Activated naive CD8-positive, alpha-beta T cell treated with anti-CD3 and anti-CD28 coated beads, Interleukin-2, amount 10 ng/mL, durations not matched to agents 7 days and 5 days (primary cell): ENCODE results near the gene MAST4. TPM values are rescaled to one million over a fixed set of nuclear protein-coding genes. Genes with fewer than 3 reads are reported as not detected.

Experiments
- ATAC-seq: fragments of 150-1000 bp; cut with Tn5 transposase; one replicate; pipeline ENCODE4 v1.10.0; 2021; ENCODE audit warnings: low read depth, moderate library complexity
- POLR2A ChIA-PET: fragments of 350-600 bp; sonication (Branson Sonifier 250); formaldehyde crosslinking; loops from one replicate; lab custom pipeline; 2021; ENCODE audit warnings: antibody characterized with exemption; lab: Charles Lee
- DNase-seq: peaks from one replicate; pipeline ENCODE4 v3.0.0; 2021
- H3K27ac Mint-ChIP-seq: one replicate; pipeline ENCODE4 v1.8.0; 2022; ENCODE audit warnings: mild to moderate bottlenecking, mixed read lengths
- H3K27me3 Mint-ChIP-seq: one replicate; pipeline ENCODE4 v1.8.0; 2022; ENCODE audit warnings: mild to moderate bottlenecking, moderate library complexity, mixed read lengths
- H3K36me3 Mint-ChIP-seq: one replicate; pipeline ENCODE4 v1.8.0; 2021; ENCODE audit warnings: mild to moderate bottlenecking, mixed read lengths
- H3K4me1 Mint-ChIP-seq: one replicate; pipeline ENCODE4 v1.8.0; 2021; ENCODE audit warnings: mixed read lengths
- H3K4me3 Mint-ChIP-seq: one replicate; pipeline ENCODE4 v1.8.0; 2022; ENCODE audit warnings: mild to moderate bottlenecking, moderate library complexity, mixed read lengths
- H3K9me3 Mint-ChIP-seq: one replicate; pipeline ENCODE4 v1.8.0; 2021; ENCODE audit warnings: mixed read lengths
- total RNA-seq, 2 experiments: library from RNA; stranded (reverse); gene quantifications; one replicate each; pipeline ENCODE4 v1.2.3, GENCODE V29; 2021

The MAST4 gene
- total RNA-seq, 2 experiments from 2014 or later: 13.4 to 14.3 TPM

DNA sequence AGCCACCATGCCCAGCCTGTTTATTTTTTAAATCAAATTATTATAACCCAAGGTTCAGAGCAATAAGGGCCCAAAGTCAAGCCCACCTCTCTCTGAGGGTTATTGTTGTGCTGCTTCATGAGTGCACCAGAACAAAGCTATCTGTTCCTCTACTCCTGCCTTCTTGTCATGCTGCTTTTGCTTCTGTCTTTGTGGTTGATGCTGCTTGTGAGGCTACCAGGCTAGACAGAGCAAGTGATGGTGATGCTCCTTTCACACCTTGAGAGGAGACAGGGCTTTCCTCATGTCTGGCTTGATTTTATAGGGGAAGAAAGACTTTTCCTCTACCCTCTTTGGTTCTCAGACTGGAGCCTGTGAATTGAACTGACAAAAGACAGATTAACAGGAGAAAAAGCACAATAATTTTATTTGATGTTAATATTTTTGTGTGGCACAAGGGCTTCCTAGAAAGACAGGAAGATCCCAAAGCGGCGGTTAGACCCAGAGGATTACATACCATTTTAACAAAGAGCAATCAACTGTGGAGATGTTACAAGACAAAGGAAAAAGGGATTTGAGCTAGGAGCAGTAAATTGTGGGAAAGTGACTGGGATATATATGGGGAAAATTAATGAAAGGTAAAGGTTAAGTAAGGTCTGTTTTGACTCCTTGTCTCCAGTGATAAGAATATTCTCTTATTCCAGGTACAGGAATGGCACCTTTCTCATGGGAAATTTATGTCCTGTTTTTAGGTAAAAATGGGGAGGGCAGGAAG is 604.8 kb downstream of the MAST4 start:
- Mint-ChIP-seq H3K4me3 (no peak overlapping the region), H3K9me3 (peaks cover 10% of the 10 kb centered on the region), H3K27me3 (no peaks in the 10 kb centered on the region), H3K27ac (peak overlapping the region; percentile 32), H3K4me1 (peaks cover 58% of the 10 kb centered on the region), H3K36me3 (peaks cover 33% of the 10 kb centered on the region)
- ATAC-seq: peak; percentile 48
- POLR2A ChIA-PET: interaction anchor here (1.0 to 13.8 kb wide), 2 partner anchors 18 to 35 kb away, joined by 3 to 341 read pairs; no protein-coding TSS in a partner anchor
- DNase-seq: no peak

DNA sequence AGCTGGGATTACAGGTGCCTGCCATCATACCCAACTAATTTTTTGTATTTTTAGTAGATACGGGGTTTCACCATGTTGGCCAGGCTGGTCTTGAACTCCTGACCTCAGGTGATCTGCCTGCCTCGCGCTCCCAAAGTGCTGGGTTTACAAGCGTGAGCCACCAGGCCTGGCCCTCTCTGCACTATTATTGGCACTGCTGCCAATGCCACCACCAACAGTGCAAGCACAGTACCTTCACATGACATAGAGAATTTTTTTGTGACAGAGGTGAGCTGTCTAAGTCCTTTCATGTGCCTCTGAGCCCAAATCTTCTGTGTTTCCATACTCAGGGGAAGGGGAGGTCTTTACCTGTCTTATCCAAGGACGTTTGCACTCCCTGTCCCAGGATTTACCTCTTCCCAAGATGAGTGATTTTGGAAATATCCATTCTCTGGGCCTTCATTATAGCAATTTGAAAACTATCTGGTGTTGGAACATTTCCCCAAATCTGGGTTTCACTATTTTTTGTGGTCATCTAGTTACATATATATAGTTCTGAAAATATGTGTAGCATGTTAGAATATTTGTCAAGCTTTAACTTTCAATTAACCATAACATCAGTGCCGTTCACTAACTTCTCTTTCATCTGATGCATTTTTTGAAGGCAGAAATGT is 605.8 kb downstream of the MAST4 start:
- H3K36me3 Mint-ChIP-seq: peaks cover 33% of the 10 kb centered on the region
- H3K27me3 Mint-ChIP-seq: no peaks in the 10 kb centered on the region

DNA sequence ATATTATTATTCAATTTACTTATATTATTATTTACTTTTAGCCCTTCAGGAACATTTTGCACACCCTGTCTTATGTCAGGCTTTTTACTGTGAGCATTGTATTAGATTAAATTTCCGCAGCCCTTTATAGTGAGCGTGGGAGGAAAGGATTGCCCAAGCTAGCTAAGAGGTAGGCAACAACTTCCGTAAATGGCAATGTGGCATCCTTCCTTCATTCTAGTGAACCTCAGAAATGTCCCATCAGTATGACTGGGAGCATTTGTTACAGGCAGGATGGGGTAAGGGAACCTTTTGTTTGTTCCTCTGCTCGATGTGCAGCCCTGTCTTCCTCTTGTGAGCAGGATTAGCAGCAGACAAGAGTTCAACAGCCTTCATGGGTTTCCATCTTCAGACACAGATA is 606.6 kb downstream of the MAST4 start:
- Mint-ChIP-seq H3K27ac (peak overlapping the region; percentile 82), H3K9me3 (peaks cover 9% of the 10 kb centered on the region), H3K4me1 (peaks cover 74% of the 10 kb centered on the region), H3K36me3 (peaks cover 33% of the 10 kb centered on the region), H3K27me3 (no peaks in the 10 kb centered on the region), H3K4me3 (peak overlapping the region; percentile 7)
- ATAC-seq: no peak
- DNase-seq: no peak
- POLR2A ChIA-PET: interaction anchor here (1.9 to 13.8 kb wide), 2 partner anchors 21 to 37 kb away, joined by 8 to 341 read pairs; no protein-coding TSS in a partner anchor

More for the DNA sequence above, 605.8 kb downstream of the MAST4 start:
- DNase-seq (no peak), ATAC-seq (no peak)
- peaks cover 10% of the 10 kb centered on the region for H3K9me3 Mint-ChIP-seq
- H3K4me1 Mint-ChIP-seq: peaks cover 69% of the 10 kb centered on the region
- peak overlapping the region; percentile 14 for H3K4me3 Mint-ChIP-seq
- peak overlapping the region; percentile 71 for H3K27ac Mint-ChIP-seq
- POLR2A ChIA-PET: interaction anchor here (1.9 to 13.8 kb wide), 2 partner anchors 20 to 36 kb away, joined by 8 to 341 read pairs; no protein-coding TSS in a partner anchor

DNA sequence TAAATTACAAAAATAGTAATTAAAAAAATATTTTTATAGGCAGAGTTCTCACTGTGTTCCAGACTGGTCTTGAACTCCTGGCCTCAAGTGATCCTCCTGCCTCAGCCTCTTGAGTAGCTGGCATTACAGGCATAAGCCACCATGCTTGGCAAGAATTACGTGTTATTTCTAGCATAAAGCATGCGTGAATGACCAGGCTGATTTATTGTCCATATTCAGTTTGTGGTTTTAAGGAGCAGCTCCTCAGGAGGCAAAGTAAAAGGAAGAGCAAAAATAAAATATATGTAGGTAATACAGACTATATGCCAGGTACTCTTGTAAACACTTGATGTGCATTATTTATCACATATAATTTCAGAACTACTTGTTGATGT is 607.5 kb downstream of the MAST4 start:
- DNase-seq (no peak), ATAC-seq (no peak)
- Mint-ChIP-seq H3K36me3 (peaks cover 25% of the 10 kb centered on the region), H3K9me3 (peaks cover 6% of the 10 kb centered on the region), H3K4me1 (peaks cover 75% of the 10 kb centered on the region), H3K4me3 (no peak overlapping the region), H3K27me3 (no peaks in the 10 kb centered on the region), H3K27ac (no peak overlapping the region)
- POLR2A ChIA-PET: interaction anchor here (0.6 to 13.8 kb wide), 4 partner anchors 17 to 377 kb away, joined by 3 to 341 read pairs (median 6); no protein-coding TSS in a partner anchor

DNA sequence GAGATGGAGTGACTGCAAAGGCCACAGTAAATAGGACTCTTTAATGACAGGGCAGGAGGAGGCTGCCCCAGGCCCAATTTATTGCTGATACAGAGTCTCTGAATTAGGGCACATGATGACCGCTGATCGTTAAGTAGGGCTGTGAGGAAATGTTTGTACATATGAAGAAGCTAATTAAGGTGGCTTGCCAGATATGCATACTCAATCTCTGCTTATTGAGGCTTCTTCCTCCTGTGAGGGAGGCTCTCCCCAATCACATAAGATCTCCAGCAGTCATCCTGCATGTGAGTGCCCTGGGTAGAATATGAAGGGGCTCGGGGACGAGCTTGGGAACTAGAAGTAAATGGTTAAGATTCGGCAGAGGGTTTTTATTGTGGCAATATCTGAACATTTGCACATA is 608.6 kb downstream of the MAST4 start:
- H3K4me3 Mint-ChIP-seq: peak overlapping the region; percentile 7
- ATAC-seq: no peak
- H3K36me3 Mint-ChIP-seq: peaks cover 17% of the 10 kb centered on the region
- H3K9me3 Mint-ChIP-seq: peaks cover 3% of the 10 kb centered on the region
- H3K27ac Mint-ChIP-seq: peak overlapping the region; percentile 87
- no peak for DNase-seq
- H3K27me3 Mint-ChIP-seq: no peaks in the 10 kb centered on the region
- H3K4me1 Mint-ChIP-seq: peaks cover 75% of the 10 kb centered on the region
- POLR2A ChIA-PET: interaction anchor here (1.0 to 13.8 kb wide), 5 partner anchors 11 to 376 kb away, joined by 3 to 341 read pairs (median 30); no protein-coding TSS in a partner anchor

DNA sequence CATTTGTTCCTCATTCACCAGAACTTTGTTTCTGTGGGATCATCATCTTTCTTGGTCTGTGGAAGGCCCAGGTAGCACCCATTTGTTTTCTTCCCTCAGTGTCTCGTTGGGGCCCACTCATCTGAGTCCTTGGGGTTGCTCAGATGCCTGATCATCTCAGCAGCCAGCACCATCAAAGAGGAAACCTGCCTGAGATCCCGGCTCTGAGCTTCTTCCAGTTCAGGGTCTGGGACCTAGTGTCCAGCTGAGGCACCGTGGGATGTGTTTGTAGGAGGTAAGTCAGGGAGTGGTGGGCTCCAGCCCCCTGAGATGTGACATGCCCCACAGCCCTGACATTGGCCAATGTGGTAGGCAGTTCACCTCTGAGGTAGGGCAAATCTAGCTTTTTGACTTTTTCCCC is 609.8 kb downstream of the MAST4 start:
- no peak for ATAC-seq
- peaks cover 70% of the 10 kb centered on the region for H3K4me1 Mint-ChIP-seq
- no peak for DNase-seq
- POLR2A ChIA-PET: interaction anchor here (1.0 to 13.8 kb wide), 6 partner anchors 10 to 1505 kb away, joined by 3 to 341 read pairs (median 21); partner anchors contain the start of gene PIK3R1
- H3K9me3 Mint-ChIP-seq: peaks cover 3% of the 10 kb centered on the region
- peaks cover 16% of the 10 kb centered on the region for H3K36me3 Mint-ChIP-seq
- peak overlapping the region; percentile 55 for H3K4me3 Mint-ChIP-seq
- peak overlapping the region; percentile 88 for H3K27ac Mint-ChIP-seq
- H3K27me3 Mint-ChIP-seq: no peaks in the 10 kb centered on the region

DNA sequence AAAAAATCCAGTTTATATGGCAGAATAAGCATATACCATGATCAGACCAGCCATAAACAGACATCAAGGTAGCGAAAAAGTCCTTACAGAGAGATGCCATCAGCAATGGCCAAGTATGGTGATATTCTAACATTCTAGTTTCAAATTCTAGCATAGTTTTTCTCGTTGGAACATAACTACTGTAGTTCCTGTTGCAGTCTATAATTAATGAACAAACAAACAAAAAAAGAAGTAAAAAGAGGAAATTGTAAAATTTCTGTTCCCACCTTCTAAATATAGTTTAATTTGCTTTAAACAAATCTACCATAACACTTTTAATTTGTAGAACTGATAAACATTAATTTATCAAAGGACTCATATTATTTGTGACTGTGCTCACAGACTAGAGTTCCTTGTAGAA is 610.3 kb downstream of the MAST4 start:
- Mint-ChIP-seq H3K9me3 (no peaks in the 10 kb centered on the region), H3K27me3 (no peaks in the 10 kb centered on the region), H3K27ac (peak overlapping the region; percentile 88), H3K4me3 (peak overlapping the region; percentile 55), H3K36me3 (peaks cover 12% of the 10 kb centered on the region), H3K4me1 (peaks cover 66% of the 10 kb centered on the region)
- POLR2A ChIA-PET: interaction anchor here (1.0 to 13.8 kb wide), 8 partner anchors 10 to 1505 kb away, joined by 3 to 341 read pairs (median 16); partner anchors contain the start of gene PIK3R1
- ATAC-seq (no peak), DNase-seq (no peak)

DNA sequence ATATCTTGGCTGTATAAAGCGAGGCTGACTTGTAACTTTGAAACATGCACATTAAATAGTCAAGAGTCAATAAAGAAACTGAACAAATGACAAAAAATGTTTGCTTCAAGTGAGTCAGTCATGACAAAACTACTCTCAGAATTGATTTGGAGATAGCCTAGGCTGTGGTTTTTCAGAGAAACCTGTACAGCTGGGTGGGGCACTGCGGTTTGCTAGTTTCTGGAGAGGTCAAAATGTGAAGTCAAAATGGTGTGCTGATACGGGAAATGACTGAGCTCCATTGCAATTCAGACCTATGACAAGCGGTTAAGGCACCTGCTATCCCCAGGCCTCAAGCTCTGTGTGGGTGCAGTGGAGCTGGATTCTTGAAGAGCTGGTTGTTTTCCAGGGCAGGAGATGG is 610.7 kb downstream of the MAST4 start:
- Mint-ChIP-seq H3K27me3 (no peaks in the 10 kb centered on the region), H3K27ac (peak overlapping the region; percentile 88), H3K4me3 (peak overlapping the region; percentile 55), H3K9me3 (no peaks in the 10 kb centered on the region), H3K36me3 (peaks cover 9% of the 10 kb centered on the region), H3K4me1 (peaks cover 66% of the 10 kb centered on the region)
- POLR2A ChIA-PET: interaction anchor here (0.8 to 13.8 kb wide), 9 partner anchors 9 to 1504 kb away, joined by 3 to 341 read pairs (median 12); partner anchors contain the start of gene PIK3R1
- peak; percentile 85 for ATAC-seq
- peak; percentile 84 for DNase-seq

DNA sequence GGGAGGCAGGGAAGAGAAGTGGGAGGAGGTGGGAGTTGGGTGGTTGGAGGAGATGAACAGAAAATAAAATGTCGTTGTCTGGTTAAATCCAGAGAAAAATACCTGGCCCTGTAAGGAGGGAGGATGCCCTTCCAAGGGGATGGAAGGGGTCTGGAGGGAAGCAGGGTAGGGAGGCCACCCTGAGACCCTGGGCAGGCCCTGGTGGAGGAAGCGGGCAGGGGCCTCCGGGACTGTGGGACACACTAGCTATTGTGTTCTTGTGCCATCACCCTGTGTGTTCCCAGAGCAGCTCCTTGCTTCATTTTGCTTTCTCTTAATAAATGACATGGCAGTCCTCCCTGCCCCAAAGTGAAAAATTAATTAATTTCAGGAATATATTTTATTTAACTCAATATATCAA is 612.2 kb downstream of the MAST4 start:
- DNase-seq (no peak), ATAC-seq (no peak)
- Mint-ChIP-seq H3K4me3 (peak overlapping the region; percentile 35), H3K27me3 (no peaks in the 10 kb centered on the region), H3K9me3 (no peaks in the 10 kb centered on the region), H3K27ac (peak overlapping the region; percentile 88), H3K36me3 (peaks cover 9% of the 10 kb centered on the region), H3K4me1 (peaks cover 58% of the 10 kb centered on the region)
- POLR2A ChIA-PET: interaction anchor here (3.1 to 13.8 kb wide), 4 partner anchors 8 to 51 kb away, joined by 19 to 341 read pairs (median 40); no protein-coding TSS in a partner anchor

DNA sequence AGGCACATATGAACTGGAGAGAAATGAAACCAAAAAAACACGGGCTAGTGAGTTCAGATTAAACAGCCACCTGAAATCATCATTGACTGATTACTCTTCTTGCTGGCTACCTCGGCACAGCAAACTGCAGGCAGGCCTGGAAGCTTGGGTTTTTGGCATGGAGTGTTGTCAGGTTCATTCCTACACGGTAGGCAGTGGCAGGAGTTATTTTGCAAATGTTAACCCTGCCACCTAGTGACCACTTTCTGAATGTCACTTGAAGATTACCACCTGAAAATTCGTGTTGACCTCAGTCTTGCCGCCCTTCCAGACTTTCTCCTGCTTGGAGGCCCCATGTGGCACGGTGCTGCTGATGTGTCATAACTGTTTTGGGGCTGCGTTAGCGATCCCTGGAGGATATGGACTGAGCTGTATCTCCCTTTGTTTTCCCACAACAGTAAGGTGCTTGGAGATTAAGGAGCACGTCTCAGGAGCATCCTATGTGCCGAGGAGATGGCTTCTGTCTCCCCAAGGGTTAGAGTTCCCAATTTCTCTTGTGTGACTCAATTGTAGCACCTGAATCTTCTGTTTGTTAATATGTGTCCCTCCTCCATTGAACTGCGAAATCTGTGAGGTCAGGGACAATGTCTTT is 613.1 kb downstream of the MAST4 start:
- ATAC-seq: peak; percentile 35
- Mint-ChIP-seq H3K4me1 (peaks cover 57% of the 10 kb centered on the region), H3K36me3 (peaks cover 10% of the 10 kb centered on the region), H3K4me3 (peak overlapping the region; percentile 16), H3K27ac (peak overlapping the region; percentile 32), H3K27me3 (no peaks in the 10 kb centered on the region), H3K9me3 (no peaks in the 10 kb centered on the region)
- peak; percentile 64 for DNase-seq
- POLR2A ChIA-PET: interaction anchor here (3.1 to 13.8 kb wide), 3 partner anchors 29 to 52 kb away, joined by 19 to 341 read pairs (median 50); no protein-coding TSS in a partner anchor

DNA sequence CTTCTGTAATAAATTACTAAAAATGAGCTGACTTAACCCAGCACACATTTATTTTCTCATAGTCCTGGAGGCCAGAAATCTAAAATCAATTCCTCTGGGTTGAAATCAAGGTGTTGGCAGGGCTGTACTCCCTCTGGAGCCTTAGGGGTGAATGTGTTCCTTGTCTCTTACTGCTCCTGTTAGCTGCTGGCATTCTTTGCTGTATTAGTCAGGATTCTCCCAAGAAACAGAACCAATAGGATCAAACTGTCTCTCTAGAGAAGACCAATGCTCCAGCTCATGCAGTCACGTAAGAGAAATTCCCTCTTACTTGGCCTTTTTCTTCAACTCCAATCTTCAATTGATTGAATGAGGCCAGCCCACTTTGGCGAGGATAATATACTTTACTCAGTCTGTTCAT is 615.7 kb downstream of the MAST4 start:
- H3K36me3 Mint-ChIP-seq: peaks cover 17% of the 10 kb centered on the region
- H3K4me1 Mint-ChIP-seq: peaks cover 54% of the 10 kb centered on the region
- peak overlapping the region; percentile 16 for H3K27ac Mint-ChIP-seq
- POLR2A ChIA-PET: interaction anchor here (0.8 kb wide), 1 partner anchor 45 kb away, joined by 4 read pairs; no protein-coding TSS in a partner anchor
- H3K4me3 Mint-ChIP-seq: no peak overlapping the region
- H3K27me3 Mint-ChIP-seq: no peaks in the 10 kb centered on the region
- DNase-seq (no peak), ATAC-seq (no peak)
- H3K9me3 Mint-ChIP-seq: no peaks in the 10 kb centered on the region

DNA sequence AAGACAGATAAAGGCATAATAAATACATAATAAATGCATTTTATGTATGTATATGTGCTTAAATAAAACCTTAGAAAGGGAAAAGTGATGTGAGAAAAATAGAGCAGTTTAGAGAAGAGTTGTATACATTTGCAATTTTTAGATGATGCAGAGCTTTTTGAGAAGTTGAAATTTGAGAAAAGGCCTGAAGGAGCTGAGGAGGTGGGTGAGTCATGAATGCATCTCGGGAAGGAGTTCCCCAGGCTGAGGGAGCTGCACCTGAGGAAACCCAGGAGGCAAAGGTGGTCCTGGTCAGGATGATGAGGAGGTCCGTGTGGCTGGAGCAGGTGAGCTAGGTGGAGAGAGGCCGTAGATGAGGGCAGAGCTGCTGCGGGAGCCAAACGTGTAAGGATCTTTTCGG is 617.8 kb downstream of the MAST4 start:
- peaks cover 27% of the 10 kb centered on the region for H3K36me3 Mint-ChIP-seq
- H3K27ac Mint-ChIP-seq: peak overlapping the region; percentile 26
- no peak for ATAC-seq
- no peak for DNase-seq
- H3K9me3 Mint-ChIP-seq: no peaks in the 10 kb centered on the region
- no peaks in the 10 kb centered on the region for H3K27me3 Mint-ChIP-seq
- peaks cover 53% of the 10 kb centered on the region for H3K4me1 Mint-ChIP-seq
- POLR2A ChIA-PET: interaction anchor here (1.4 to 4.2 kb wide), 2 partner anchors 31 to 48 kb away, joined by 3 to 47 read pairs; no protein-coding TSS in a partner anchor
- no peak overlapping the region for H3K4me3 Mint-ChIP-seq
